Transverse colon (tissue), 4 donors: ENCODE measurements around the gene SLC24A4. TPM values are rescaled to one million over a fixed set of nuclear protein-coding genes. Genes with fewer than 3 reads are reported as not detected.

Experiments
- DNase-seq: peaks from one replicate; pipeline ENCODE4 v3.0.0-alpha.2; 2019
- H3K27ac ChIP-seq, 4 donors: fragments of 200-600 bp; sonication (generic); 2 replicates each; pipeline ENCODE4 v1.5.1; 2016 to 2018; ENCODE audit warnings: inconsistent platforms in 4 of 4
- H3K27me3 ChIP-seq: fragments of 200-600 bp; sonication (generic); 2 replicates; pipeline ENCODE4 v1.5.1; 2017; ENCODE audit warnings: inconsistent platforms
- H3K36me3 ChIP-seq, 4 donors: fragments of 200-600 bp; sonication (generic); 2 replicates each; pipeline ENCODE4 v1.5.1; 2017 to 2019; ENCODE audit warnings: inconsistent platforms in 4 of 4
- H3K4me1 ChIP-seq, 4 donors: fragments of 200-600 bp; sonication (generic); 2 replicates each; pipeline ENCODE4 v1.5.1; 2017 to 2020; ENCODE audit warnings: inconsistent platforms in 4 of 4
- H3K4me3 ChIP-seq, 4 donors: fragments of 200-600 bp; sonication (generic); 1 replicate in 1 of 4; 2 replicates in 3 of 4; pipeline versions ENCODE4 v1.5.1 to v1.6.1; 2017 to 2019; ENCODE audit warnings: inconsistent platforms in 4 of 4
- H3K9me3 ChIP-seq, 2 donors: fragments of 200-600 bp; sonication (generic); 2 replicates each; pipeline ENCODE4 v1.5.1; 2017 to 2019; ENCODE audit warnings: inconsistent platforms in 2 of 2
- CTCF ChIP-seq, 5 experiments: fragments of 200-600 bp in 3 of 5; fragments of 450-650 bp in 2 of 5; sonication (generic) in 3 of 5; IDR thresholded peaks; 1 replicate in 2 of 5; 2 replicates in 3 of 5; pipeline ENCODE4 v1.5.1; 2016 to 2017; ENCODE audit warnings: antibody characterized with exemption in 5 of 5, inconsistent platforms in 3 of 5, mild to moderate bottlenecking in 2 of 5, moderate library complexity in 1 of 5
- EP300 ChIP-seq: sonication (generic); formaldehyde crosslinking; IDR thresholded peaks from one replicate; pipeline ENCODE4 v1.6.1; 2017; ENCODE audit warnings: antibody characterized with exemption, low read depth
- POLR2A ChIP-seq: fragments of 450-650 bp; IDR thresholded peaks from one replicate; pipeline ENCODE4 v1.6.1; 2016; ENCODE audit warnings: antibody characterized with exemption, mild to moderate bottlenecking, moderate library complexity
- POLR2AphosphoS5 ChIP-seq, 3 donors: sonication (generic); formaldehyde crosslinking; IDR thresholded peaks; one replicate each; pipeline ENCODE4 v1.6.1; 2016; ENCODE audit warnings: antibody characterized with exemption in 3 of 3
- WGBS, 2 donors: methylation state at CpG; one replicate each; pipeline ENCODE4 v1.1.5; 2018; ENCODE audit warnings: low coverage in 1 of 2; 5-methylcytosine and 5-hydroxymethylcytosine counted together
- in situ Hi-C, 4 donors: fragments of 200-750 bp; cut with MboI; loops; one replicate each; pipeline versions ENCODE4 v1.15.0 to v1.15.1; 2017; ENCODE audit warnings: low sequenced_read_pairs in 3 of 4, low pct_ligation_motif_present in 1 of 4, low pct_unique_long_range_greater_than_20kb in 1 of 4
- intact Hi-C: fragments of 100-400 bp; cut with DNase I; formaldehyde crosslinking; loops from one replicate; pipeline ENCODE4 v1.15.1; 2023; ENCODE audit warnings: low total_unique reads
- total RNA-seq, 4 donors: library from RNA; depleted of rRNA; stranded (reverse); fragments of >200 nt; gene quantifications; one replicate each; pipeline ENCODE4 v1.1.0, GENCODE V29; 2016

The SLC24A4 gene
- total RNA-seq, 4 donors from 2014 or later, result 0.27 to 0.48 TPM; not detected in 2

GRCh38 chr14:92524602-92525185, 201.7 kb downstream of the SLC24A4 start:
- no peak for TF ChIP-seq POLR2AphosphoS5 (IDR thresholded peaks at IDR 0.05)
- TF ChIP-seq POLR2A, result no peak
- TF ChIP-seq CTCF (IDR thresholded peaks at IDR 0.05), result no peak
- TF ChIP-seq EP300, result no peak
- DNase-seq, result no peak
- no peaks in the 10 kb centered on the region for H3K9me3 ChIP-seq
- no peaks in the 10 kb centered on the region for H3K36me3 ChIP-seq
- intact Hi-C loops, result no loop called here
- 62% methylated on average over 10 of the region's 10 CpGs; no CpG with 5 or more reads in 1 of the 2 donors for WGBS, 2 donors
- H3K27me3 ChIP-seq, result no peaks in the 10 kb centered on the region
- H3K27ac ChIP-seq, result peak overlapping the region; percentile 8 to 67 (median 56)
- no peak overlapping the region for H3K4me3 ChIP-seq
- in situ Hi-C loops, result no loop called here
- H3K4me1 ChIP-seq, result peaks cover 5 to 35% (median 19%) of the 10 kb centered on the region in 4 donors

- TF ChIP-seq CTCF (IDR thresholded peaks at IDR 0.05), result no peak
- WGBS, 2 donors, result 86 to 100% methylated on average over 1 to 11 of the region's 12 CpGs
- in situ Hi-C loops, result no loop called here
- Histone ChIP-seq H3K4me3 (no peak overlapping the region), H3K36me3 (no peaks in the 10 kb centered on the region), H3K27me3 (no peaks in the 10 kb centered on the region), H3K9me3 (no peaks in the 10 kb centered on the region), H3K27ac (peak overlapping the region; percentile 8 to 67 (median 56)), H3K4me1 (peaks cover 9 to 34% (median 22%) of the 10 kb centered on the region in 4 donors)
- no peak for DNase-seq
- intact Hi-C loops, result no loop called here
These were observed 202.5 kb downstream of the SLC24A4 start for GRCh38 chr14:92525322-92526095.

GRCh38 chr14:92527721-92528120, 204.8 kb downstream of the SLC24A4 start:
- DNase-seq, result no peak
- Histone ChIP-seq H3K4me1 (peaks cover 16 to 49% (median 33%) of the 10 kb centered on the region in 4 donors), H3K27ac (peak overlapping the region in 3 of 4 donors; percentile 7 to 60 (median 8)), H3K36me3 (no peaks in the 10 kb centered on the region), H3K27me3 (no peaks in the 10 kb centered on the region), H3K4me3 (no peak overlapping the region), H3K9me3 (no peaks in the 10 kb centered on the region)
- in situ Hi-C loops (no loop called here), intact Hi-C loops (no loop called here)
- WGBS, 2 donors, result 74 to 80% methylated on average over 3 to 14 of the region's 14 CpGs
- no peak for TF ChIP-seq CTCF (IDR thresholded peaks at IDR 0.05)
- no peak for TF ChIP-seq POLR2AphosphoS5 (IDR thresholded peaks at IDR 0.05)
- TF ChIP-seq EP300, result no peak
- no peak for TF ChIP-seq POLR2A

GRCh38 chr14:92528486-92529100, 205.6 kb downstream of the SLC24A4 start:
- H3K27me3 ChIP-seq, result no peaks in the 10 kb centered on the region
- intact Hi-C loops, result no loop called here
- DNase-seq, result no peak
- TF ChIP-seq EP300 (no peak), CTCF (IDR thresholded peaks at IDR 0.05) (no peak), POLR2A (no peak), POLR2AphosphoS5 (IDR thresholded peaks at IDR 0.05) (no peak)
- peaks cover 15 to 53% (median 34%) of the 10 kb centered on the region in 4 donors for H3K4me1 ChIP-seq
- 94% methylated on average over 13 of the region's 14 CpGs; no CpG with 5 or more reads in 1 of the 2 donors for WGBS, 2 donors
- H3K27ac ChIP-seq, result peak overlapping the region in 1 of 4 donors; percentile 60
- no peaks in the 10 kb centered on the region for H3K9me3 ChIP-seq
- no peak overlapping the region for H3K4me3 ChIP-seq
- H3K36me3 ChIP-seq, result no peaks in the 10 kb centered on the region
- in situ Hi-C loops, result no loop called here
